HPDE6-E6E7 (cell line): ENCODE data around the gene FTH1.

Source experiments
- DNase-seq: peaks from one replicate; pipeline ENCODE4 v3.0.0; 2011; ENCODE audit warnings: missing footprints; ENCODE audit errors: extremely low spot score

The FTH1 gene

GRCh38 chr11:61948505-61948904 is 18.9 kb downstream of the FTH1 start:
- no peak for DNase-seq

- DNase-seq = peak; percentile 76
Measured at GRCh38 chr11:61947486-61948210, 19.8 kb downstream of the FTH1 start.

- no peak for DNase-seq
Measured at GRCh38 chr11:61946894-61947293, 20.5 kb downstream of the FTH1 start.

GRCh38 chr11:61945191-61945590 is 22.2 kb downstream of the FTH1 start:
- no peak for DNase-seq

- DNase-seq = no peak
Measured at GRCh38 chr11:61940466-61940865, 27.0 kb downstream of the FTH1 start.

GRCh38 chr11:61935861-61936260 is 31.6 kb downstream of the FTH1 start:
- no peak for DNase-seq

GRCh38 chr11:61930933-61931332 is 36.5 kb downstream of the FTH1 start:
- DNase-seq = no peak

GRCh38 chr11:61928606-61929005 is 38.8 kb downstream of the FTH1 start:
- no peak for DNase-seq

- no peak for DNase-seq
Measured at GRCh38 chr11:61927501-61927900, 39.9 kb downstream of the FTH1 start.

GRCh38 chr11:61926235-61926634 is 41.2 kb downstream of the FTH1 start:
- DNase-seq = no peak

GRCh38 chr11:61925736-61926135 is 41.7 kb downstream of the FTH1 start:
- DNase-seq = no peak

- no peak for DNase-seq
Measured at GRCh38 chr11:61924064-61924455, 43.4 kb downstream of the FTH1 start.

- no peak for DNase-seq
Measured at GRCh38 chr11:61923166-61924063, 44.0 kb downstream of the FTH1 start.

GRCh38 chr11:61922539-61922938 is 44.9 kb downstream of the FTH1 start:
- no peak for DNase-seq

- no peak for DNase-seq
Measured at GRCh38 chr11:61921446-61921845, 46.0 kb downstream of the FTH1 start.

GRCh38 chr11:61919705-61920631 is 47.5 kb downstream of the FTH1 start:
- DNase-seq = no peak

- no peak for DNase-seq
Measured at GRCh38 chr11:61918938-61919704, 48.3 kb downstream of the FTH1 start.

GRCh38 chr11:61918251-61918937 is 49.0 kb downstream of the FTH1 start:
- no peak for DNase-seq

GRCh38 chr11:61917334-61918109 is 49.9 kb downstream of the FTH1 start, which contains the start of gene RAB3IL1:
TSS of gene RAB3IL1 (minus strand) at chr11:61917566. CDS start at chr11:61917367, 199 bp downstream.
- DNase-seq = no peak
